Neural progenitor cell (in vitro differentiated cells): ENCODE measurements around the gene MKNK2. TPM values are rescaled to one million over a fixed set of nuclear protein-coding genes. Genes with fewer than 3 reads are reported as not detected.

ENCODE experiments used
- DNase-seq: peaks from one replicate; pipeline ENCODE4 v3.0.0-alpha.2; 2016; ENCODE audit warnings: low spot score
- H2AFZ ChIP-seq: fragments of 200-600 bp; sonication (generic); replicated peaks from 2 replicates; pipeline ENCODE4 v1.6.1; 2016; ENCODE audit warnings: antibody characterized with exemption
- H3F3A ChIP-seq: fragments of 200-600 bp; sonication (generic); 2 replicates; pipeline ENCODE4 v1.6.1; 2016; ENCODE audit warnings: antibody characterized with exemption, low read depth
- H3K27ac ChIP-seq: fragments of 200-600 bp; sonication (generic); 2 replicates; pipeline ENCODE4 v1.5.1; 2016; ENCODE audit warnings: mild to moderate bottlenecking
- H3K27me3 ChIP-seq: fragments of 200-600 bp; sonication (generic); 2 replicates; pipeline ENCODE4 v1.6.1; 2016; ENCODE audit warnings: mild to moderate bottlenecking, moderate library complexity
- H3K36me3 ChIP-seq: fragments of 200-600 bp; sonication (generic); 2 replicates; pipeline ENCODE4 v1.5.1; 2016
- H3K4me1 ChIP-seq: fragments of 200-600 bp; sonication (generic); 2 replicates; pipeline ENCODE4 v1.6.1; 2016; ENCODE audit warnings: mixed run types
- H3K4me2 ChIP-seq: fragments of 200-600 bp; sonication (generic); 2 replicates; pipeline ENCODE4 v1.6.1; 2016
- H3K4me3 ChIP-seq: fragments of 200-600 bp; sonication (generic); 2 replicates; pipeline ENCODE4 v1.5.1; 2016
- H3K79me2 ChIP-seq: fragments of 200-600 bp; sonication (generic); 2 replicates; pipeline ENCODE4 v1.6.1; 2016; ENCODE audit warnings: low read depth
- H3K9ac ChIP-seq: fragments of 200-600 bp; sonication (generic); 2 replicates; pipeline ENCODE4 v1.6.1; 2016
- H3K9me3 ChIP-seq: fragments of 200-600 bp; sonication (generic); 2 replicates; pipeline ENCODE4 v1.5.1; 2016; ENCODE audit warnings: low read depth
- H4K20me1 ChIP-seq: fragments of 200-600 bp; sonication (generic); 2 replicates; pipeline ENCODE4 v1.6.1; 2016; ENCODE audit warnings: low read depth
- H3K27ac Mint-ChIP-seq: 3 replicates; pipeline ENCODE4 v1.8.0; 2021; ENCODE audit warnings: mixed read lengths
- H3K27me3 Mint-ChIP-seq: 2 replicates; pipeline ENCODE4 v1.8.0; 2022; ENCODE audit warnings: low read depth, mild to moderate bottlenecking, inconsistent platforms, moderate library complexity, mixed read lengths; ENCODE audit not compliant: insufficient read depth
- H3K36me3 Mint-ChIP-seq: 3 replicates; pipeline ENCODE4 v1.8.0; 2021; ENCODE audit warnings: mixed read lengths
- H3K4me1 Mint-ChIP-seq: 3 replicates; pipeline ENCODE4 v1.8.0; 2021; ENCODE audit warnings: mixed read lengths
- H3K4me3 Mint-ChIP-seq: 3 replicates; pipeline ENCODE4 v1.8.0; 2021; ENCODE audit warnings: mild to moderate bottlenecking, moderate library complexity, mixed read lengths
- H3K9me3 Mint-ChIP-seq: 3 replicates; pipeline ENCODE4 v1.8.0; 2020; ENCODE audit warnings: mixed read lengths
- CTCF ChIP-seq: fragments of 200-600 bp; sonication (generic); IDR thresholded peaks from 2 replicates; pipeline ENCODE4 v1.5.1; 2017; ENCODE audit warnings: antibody characterized with exemption, mild to moderate bottlenecking
- EZH2 ChIP-seq: fragments of 200-600 bp; sonication (generic); IDR thresholded peaks from 2 replicates; pipeline ENCODE4 v1.6.1; 2017; ENCODE audit warnings: antibody characterized with exemption, mild to moderate bottlenecking, moderate library complexity
- EZH2phosphoT487 ChIP-seq: fragments of 200-600 bp; sonication (generic); IDR thresholded peaks from 2 replicates; pipeline ENCODE4 v1.6.1; 2017; ENCODE audit warnings: antibody characterized with exemption
- total RNA-seq: library from RNA; depleted of rRNA; stranded (reverse); fragments of >200 nt; gene quantifications from 2 replicates; pipeline ENCODE4 v1.2.3, GENCODE V29; 2015; ENCODE audit warnings: low replicate concordance

Gene MKNK2
- total RNA-seq, 1 donor from 2014 or later = 46.0 TPM

- H3K27me3 ChIP-seq = no peaks in the 10 kb centered on the region
- no peak for TF ChIP-seq EZH2phosphoT487
- no peak for TF ChIP-seq EZH2
- no peak for TF ChIP-seq CTCF
- H3K4me3 Mint-ChIP-seq = no peak overlapping the region
- no peaks in the 10 kb centered on the region for H3K9me3 Mint-ChIP-seq
- H3K36me3 ChIP-seq = no peaks in the 10 kb centered on the region
- H3K36me3 Mint-ChIP-seq = no peaks in the 10 kb centered on the region
- H3K4me1 ChIP-seq = peaks cover 25% of the 10 kb centered on the region
- H4K20me1 ChIP-seq = no peaks in the 10 kb centered on the region
- no peak overlapping the region for H3K9ac ChIP-seq
- H3K79me2 ChIP-seq = no peaks in the 10 kb centered on the region
- no peak overlapping the region for H2AFZ ChIP-seq
- DNase-seq = no peak
- H3K27me3 Mint-ChIP-seq = peaks cover 6% of the 10 kb centered on the region
- no peak overlapping the region for H3K27ac ChIP-seq
- no peak overlapping the region for H3K4me2 ChIP-seq
- no peaks in the 10 kb centered on the region for H3K9me3 ChIP-seq
- H3K4me1 Mint-ChIP-seq = peaks cover 38% of the 10 kb centered on the region
- peaks cover 36% of the 10 kb centered on the region for H3F3A ChIP-seq
- no peak overlapping the region for H3K4me3 ChIP-seq
- peak overlapping the region; percentile 42 for H3K27ac Mint-ChIP-seq
These were observed 5.8 kb upstream of the MKNK2 start for GRCh38 chr19:2056837-2057192.

- H3K9me3 Mint-ChIP-seq = no peaks in the 10 kb centered on the region
- H3K27ac Mint-ChIP-seq = peak overlapping the region; percentile 93
- no peak overlapping the region for H3K4me2 ChIP-seq
- H3F3A ChIP-seq = peaks cover 37% of the 10 kb centered on the region
- H3K4me3 Mint-ChIP-seq = peak overlapping the region; percentile 65
- H3K79me2 ChIP-seq = no peaks in the 10 kb centered on the region
- H3K27me3 ChIP-seq = no peaks in the 10 kb centered on the region
- no peaks in the 10 kb centered on the region for H3K9me3 ChIP-seq
- peaks cover 41% of the 10 kb centered on the region for H3K4me1 Mint-ChIP-seq
- no peaks in the 10 kb centered on the region for H4K20me1 ChIP-seq
- H3K4me3 ChIP-seq = no peak overlapping the region
- no peak for DNase-seq
- no peak overlapping the region for H2AFZ ChIP-seq
- peak overlapping the region; percentile 20 for H3K9ac ChIP-seq
- peaks cover 6% of the 10 kb centered on the region for H3K27me3 Mint-ChIP-seq
- TF ChIP-seq EZH2phosphoT487 (no peak), CTCF (no peak), EZH2 (no peak)
- no peak overlapping the region for H3K27ac ChIP-seq
- H3K4me1 ChIP-seq = peaks cover 25% of the 10 kb centered on the region
- no peaks in the 10 kb centered on the region for H3K36me3 Mint-ChIP-seq
- H3K36me3 ChIP-seq = no peaks in the 10 kb centered on the region
These were observed 5.1 kb upstream of the MKNK2 start for GRCh38 chr19:2055931-2056836.

- Mint-ChIP-seq H3K27ac (no peak overlapping the region), H3K4me1 (peaks cover 32% of the 10 kb centered on the region), H3K4me3 (no peak overlapping the region), H3K36me3 (no peaks in the 10 kb centered on the region), H3K27me3 (peaks cover 3% of the 10 kb centered on the region), H3K9me3 (no peaks in the 10 kb centered on the region)
- H3K4me3 ChIP-seq = no peak overlapping the region
- no peaks in the 10 kb centered on the region for H3K27me3 ChIP-seq
- H3K36me3 ChIP-seq = no peaks in the 10 kb centered on the region
- no peak overlapping the region for H3K9ac ChIP-seq
- no peaks in the 10 kb centered on the region for H3K9me3 ChIP-seq
- TF ChIP-seq EZH2 (no peak), EZH2phosphoT487 (no peak), CTCF (no peak)
- H4K20me1 ChIP-seq = peaks cover 10% of the 10 kb centered on the region
- H3K4me2 ChIP-seq = no peak overlapping the region
- H3K4me1 ChIP-seq = peaks cover 17% of the 10 kb centered on the region
- peaks cover 11% of the 10 kb centered on the region for H3K79me2 ChIP-seq
- no peak for DNase-seq
- H2AFZ ChIP-seq = no peak overlapping the region
- no peak overlapping the region for H3K27ac ChIP-seq
- peaks cover 25% of the 10 kb centered on the region for H3F3A ChIP-seq
These were observed 3.7 kb upstream of the MKNK2 start for GRCh38 chr19:2054763-2055162.
